Bronchial epithelial cell (primary cell): Measurements from ENCODE around the gene LGALS7B. TPM values are rescaled to one million over a fixed set of nuclear protein-coding genes. Genes with fewer than 3 reads are reported as not detected.

Experiments
- DNase-seq: peaks from one replicate; pipeline ENCODE4 v3.0.0-alpha.2; 2010; ENCODE audit warnings: low read depth
- FAIRE-seq: peaks from 2 replicates; lab custom pipeline; 2011; peaks lifted over from hg19 to GRCh38; lab: Jason Lieb, UNC
- H3K27me3 ChIP-seq: 2 replicates; pipeline ENCODE4 v1.5.1; 2011; ENCODE audit warnings: low read length; ENCODE audit not compliant: control insufficient read depth, insufficient read depth
- H3K36me3 ChIP-seq: 2 replicates; pipeline ENCODE4 v1.5.1; 2011; ENCODE audit warnings: low read length; ENCODE audit not compliant: control insufficient read depth, insufficient read depth
- H3K4me3 ChIP-seq: 2 replicates; pipeline ENCODE4 v1.5.1; 2011; ENCODE audit warnings: mild to moderate bottlenecking, low read depth, low read length, control low read depth
- CTCF ChIP-seq: IDR thresholded peaks from 2 replicates; pipeline ENCODE4 v1.5.1; 2011; ENCODE audit warnings: mild to moderate bottlenecking, moderate library complexity, low read length, control low read depth, inconsistent platforms; ENCODE audit not compliant: insufficient read depth, severe bottlenecking
- total RNA-seq: library from RNA; depleted of rRNA; stranded (reverse); fragments of >200 nt; gene quantifications from 2 replicates; pipeline ENCODE4 v1.2.1, GENCODE V29; 2014

The LGALS7B gene
- total RNA-seq, 1 donor from 2014 or later: 1,636 TPM

DNA sequence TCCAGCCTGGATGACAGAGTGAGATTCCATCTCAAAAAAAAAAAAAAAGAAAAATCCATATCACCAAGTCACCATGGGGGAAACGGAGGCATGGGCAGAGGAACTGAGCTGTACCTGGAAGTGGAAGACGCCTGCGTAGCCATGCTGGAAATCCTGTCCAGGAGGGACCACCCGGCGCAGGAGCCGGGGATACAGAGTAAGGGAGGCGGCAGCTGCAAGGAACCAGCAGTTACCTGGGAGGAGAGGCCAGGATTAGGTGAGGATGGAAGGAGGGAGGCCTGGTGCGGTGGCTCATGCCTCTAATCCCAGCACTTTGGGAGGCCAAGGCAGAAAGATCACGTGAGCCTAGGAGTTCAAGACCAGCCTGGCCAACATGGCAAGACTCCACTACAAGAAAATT is 46.7 kb upstream of the LGALS7B start:
- no peaks in the 10 kb centered on the region for H3K36me3 ChIP-seq
- DNase-seq (no peak), FAIRE-seq (no peak)
- H3K4me3 ChIP-seq: no peak overlapping the region
- TF ChIP-seq CTCF: no peak
- no peaks in the 10 kb centered on the region for H3K27me3 ChIP-seq

DNA sequence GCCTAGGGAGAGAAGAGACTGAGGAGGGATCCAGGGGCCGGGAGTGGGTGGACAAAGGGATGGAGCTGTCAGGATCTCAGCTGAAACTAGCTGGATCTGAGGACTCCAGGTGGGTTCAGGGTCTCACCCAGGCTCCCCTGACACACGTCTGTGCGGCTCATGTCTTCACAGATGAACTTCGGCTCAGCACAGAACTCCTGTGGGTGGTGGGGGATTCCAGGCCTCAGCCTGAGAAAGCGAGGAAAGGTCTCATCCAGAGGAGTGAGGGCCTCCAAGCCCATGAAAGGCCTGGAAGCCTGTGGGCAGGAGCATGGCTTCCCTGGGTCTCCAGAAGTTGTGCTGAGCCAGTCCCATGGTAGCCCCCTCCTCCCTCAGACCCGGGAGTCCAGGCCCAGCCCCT is 46.1 kb upstream of the LGALS7B start:
- Histone ChIP-seq H3K27me3 (no peaks in the 10 kb centered on the region), H3K4me3 (no peak overlapping the region), H3K36me3 (no peaks in the 10 kb centered on the region)
- DNase-seq (no peak), FAIRE-seq (no peak)
- TF ChIP-seq CTCF: no peak

- TF ChIP-seq CTCF: no peak
- FAIRE-seq: no peak
- H3K4me3 ChIP-seq: no peak overlapping the region
- H3K27me3 ChIP-seq: no peaks in the 10 kb centered on the region
- no peaks in the 10 kb centered on the region for H3K36me3 ChIP-seq
- DNase-seq: no peak
These were observed 45.4 kb upstream of the LGALS7B start for GRCh38 chr19:38743394-38744297.

GRCh38 chr19:38744298-38744681 is 44.7 kb upstream of the LGALS7B start, which contains the start of gene CAPN12:
Gene CAPN12 (minus strand): TSS chr19:38744474. CDS start chr19:38744165, 309 bp downstream.
- no peak within 1 kb of the TSS for H3K4me3 ChIP-seq
- DNase-seq (no peak), FAIRE-seq (no peak)
- no peaks in the 10 kb centered on the region for H3K27me3 ChIP-seq
- no peaks in the 10 kb centered on the region for H3K36me3 ChIP-seq
- no peak for TF ChIP-seq CTCF

- Histone ChIP-seq H3K36me3 (no peaks in the 10 kb centered on the region), H3K27me3 (no peaks in the 10 kb centered on the region), H3K4me3 (no peak overlapping the region)
- TF ChIP-seq CTCF: no peak
- no peak for DNase-seq
- no peak for FAIRE-seq
These were observed 44.1 kb upstream of the LGALS7B start for GRCh38 chr19:38744874-38745273.
